Left cardiac atrium (tissue), 4 donors: ENCODE data around the gene RNGTT. TPM values are rescaled to one million over a fixed set of nuclear protein-coding genes. Genes with fewer than 3 reads are reported as not detected.

Source experiments
- ATAC-seq, 2 donors: fragments of 200-7000 bp; cut with Tn5 transposase; one replicate each; pipeline ENCODE4 v1.9.1; 2020; ENCODE audit warnings: mild to moderate bottlenecking in 2 of 2, moderate library complexity in 2 of 2
- DNase-seq: peaks from one replicate; pipeline ENCODE4 v3.0.0-alpha.2; 2020
- intact Hi-C, 2 donors: fragments of 100-400 bp; cut with DNase I; formaldehyde crosslinking; loops; one replicate each; pipeline versions ENCODE4 v1.14.1 to v1.15.1; 2022 to 2023
- total RNA-seq, 2 donors: library from RNA; stranded (reverse); fragmentation: NEBNext Ultra II Directional; extraction: Animal tissue kit (Norgen Biotek cat#: 25700); gene quantifications; one replicate each; pipeline ENCODE4 v1.2.1, GENCODE V29; 2021
- donor health status: DM: no; HTN: yes; CAD: no.
- donor health status: DM: no; HTN: yes; CAD: no; lungs with severe emphysema.
- donor health status: DM: yes; HTN: yes; CAD: no.
- donor health status: Dilated cardiomyopathy.

RNGTT gene
- total RNA-seq, 2 donors from 2014 or later, result 8.6 to 10.1 TPM

GRCh38 chr6:88872962-88873361 lies 90.5 kb downstream of the RNGTT start:
- no peak for ATAC-seq

GRCh38 chr6:88871498-88871897 lies 91.9 kb downstream of the RNGTT start:
- DNase-seq, result no peak
- intact Hi-C loops, result loop anchor here (5.0 to 10.0 kb wide), 2 partner anchors 937 to 939 kb away; no protein-coding TSS in a partner anchor
- no peak for ATAC-seq

More at GRCh38 chr6:88872962-88873361, 90.5 kb downstream of the RNGTT start:
- no peak for DNase-seq
- intact Hi-C loops, result loop anchor here (5.0 to 10.0 kb wide), 2 partner anchors 938 to 941 kb away; no protein-coding TSS in a partner anchor

- ATAC-seq, result peak in 1 of 2 donors; percentile 27
- DNase-seq, result peak; percentile 22
- intact Hi-C loops, result loop anchor here (5.0 to 10.0 kb wide), 2 partner anchors 936 to 939 kb away; no protein-coding TSS in a partner anchor
Measured at GRCh38 chr6:88870717-88871330, 92.6 kb downstream of the RNGTT start.

GRCh38 chr6:88869263-88870020 lies 94.0 kb downstream of the RNGTT start:
- intact Hi-C loops, result loop anchor here (5.0 to 10.0 kb wide), 2 partner anchors 935 to 937 kb away; no protein-coding TSS in a partner anchor
- no peak for DNase-seq

GRCh38 chr6:88867841-88868731 lies 95.3 kb downstream of the RNGTT start:
- no peak for DNase-seq
- ATAC-seq, result peak in 1 of 2 donors; percentile 38
- intact Hi-C loops, result no loop called here

More at GRCh38 chr6:88869263-88870020, 94.0 kb downstream of the RNGTT start:
- ATAC-seq, result no peak

GRCh38 chr6:88866856-88867255 lies 96.6 kb downstream of the RNGTT start:
- DNase-seq (no peak), ATAC-seq (no peak)
- intact Hi-C loops, result no loop called here

GRCh38 chr6:88865275-88865674 lies 98.1 kb downstream of the RNGTT start:
- intact Hi-C loops, result no loop called here

GRCh38 chr6:88864359-88865054 lies 98.9 kb downstream of the RNGTT start:
- DNase-seq (no peak), ATAC-seq (no peak)
- intact Hi-C loops, result no loop called here

More at GRCh38 chr6:88865275-88865674, 98.1 kb downstream of the RNGTT start:
- ATAC-seq, result no peak
- DNase-seq, result no peak

- ATAC-seq, result peak in 1 of 2 donors; percentile 27
Measured at GRCh38 chr6:88860310-88860709, 103.1 kb downstream of the RNGTT start.

GRCh38 chr6:88858455-88858854 lies 105.0 kb downstream of the RNGTT start:
- DNase-seq, result no peak
- intact Hi-C loops, result no loop called here
- ATAC-seq, result no peak

More at GRCh38 chr6:88860310-88860709, 103.1 kb downstream of the RNGTT start:
- intact Hi-C loops, result no loop called here
- DNase-seq, result no peak

GRCh38 chr6:88856566-88856965 lies 106.9 kb downstream of the RNGTT start:
- ATAC-seq, result no peak
- DNase-seq, result no peak
- intact Hi-C loops, result no loop called here

GRCh38 chr6:88855541-88856147 lies 107.8 kb downstream of the RNGTT start:
- intact Hi-C loops, result no loop called here
- no peak for DNase-seq
- no peak for ATAC-seq

GRCh38 chr6:88852775-88853174 lies 110.6 kb downstream of the RNGTT start:
- intact Hi-C loops, result no loop called here
- DNase-seq, result no peak
- ATAC-seq, result no peak

- intact Hi-C loops, result no loop called here
- ATAC-seq (no peak), DNase-seq (no peak)
Measured at GRCh38 chr6:88852000-88852399, 111.4 kb downstream of the RNGTT start.

- ATAC-seq (no peak), DNase-seq (no peak)
- intact Hi-C loops, result no loop called here
Measured at GRCh38 chr6:88848870-88849269, 114.5 kb downstream of the RNGTT start.

GRCh38 chr6:88843040-88843439 lies 120.4 kb downstream of the RNGTT start:
- intact Hi-C loops, result no loop called here
- ATAC-seq, result peak; percentile 57 to 87
- DNase-seq, result no peak

GRCh38 chr6:88842320-88842719 lies 121.1 kb downstream of the RNGTT start:
- DNase-seq (no peak), ATAC-seq (no peak)
- intact Hi-C loops, result no loop called here

GRCh38 chr6:88840796-88841539 lies 122.5 kb downstream of the RNGTT start:
- no peak for ATAC-seq
- no peak for DNase-seq
- intact Hi-C loops, result no loop called here
